Lung (tissue), 12 donors: ENCODE measurements around the gene TMCC1. TPM values are rescaled to one million over a fixed set of nuclear protein-coding genes. Genes with fewer than 3 reads are reported as not detected.

Experiments used
- ATAC-seq: fragments of 200-7000 bp; cut with Tn5 transposase; one replicate; pipeline ENCODE4 v1.9.1; 2020; ENCODE audit warnings: moderate number of reproducible peaks; ENCODE audit not compliant: insufficient read depth, low FRiP score
- DNase-seq, 3 donors: peaks; one replicate each; pipeline ENCODE4 v3.0.0-alpha.2; 2013 to 2017
- H3K27ac ChIP-seq, 2 donors: one replicate each; pipeline ENCODE4 v1.5.1; 2013; ENCODE audit warnings: mild to moderate bottlenecking in 2 of 2, moderate library complexity in 2 of 2, control low read depth in 1 of 2, inconsistent platforms in 1 of 2, low read depth in 1 of 2, low read length in 1 of 2
- H3K27me3 ChIP-seq, 3 donors: one replicate each; pipeline ENCODE4 v1.5.1; 2013; ENCODE audit warnings: low read length in 2 of 3; ENCODE audit not compliant: control insufficient read depth in 3 of 3, insufficient read depth in 3 of 3
- H3K36me3 ChIP-seq, 4 donors: one replicate each; pipeline ENCODE4 v1.5.1; 2013; ENCODE audit warnings: low read length in 4 of 4, mild to moderate bottlenecking in 1 of 4, moderate library complexity in 1 of 4; ENCODE audit not compliant: control insufficient read depth in 4 of 4, insufficient read depth in 4 of 4
- H3K4me1 ChIP-seq, 5 donors: one replicate each; pipeline ENCODE4 v1.5.1; 2013; ENCODE audit warnings: low read length in 5 of 5, mild to moderate bottlenecking in 2 of 5, moderate library complexity in 1 of 5; ENCODE audit not compliant: control insufficient read depth in 5 of 5, insufficient read depth in 5 of 5
- H3K4me3 ChIP-seq: one replicate; pipeline ENCODE4 v1.5.1; 2013; ENCODE audit warnings: mild to moderate bottlenecking, control low read depth, moderate library complexity
- H3K9ac ChIP-seq, 2 donors: one replicate each; pipeline ENCODE4 v1.5.1; 2013; ENCODE audit warnings: low read length in 2 of 2, control low read depth in 1 of 2; ENCODE audit not compliant: insufficient read depth in 1 of 2
- H3K9me3 ChIP-seq, 4 donors: one replicate each; pipeline ENCODE4 v1.5.1; 2013; ENCODE audit warnings: low read length in 3 of 4, mild to moderate bottlenecking in 1 of 4, moderate library complexity in 1 of 4; ENCODE audit not compliant: control insufficient read depth in 4 of 4, insufficient read depth in 3 of 4
- CTCF ChIP-seq: IDR thresholded peaks from 2 replicates; pipeline ENCODE4 v1.5.1; 2012; ENCODE audit warnings: mild to moderate bottlenecking; ENCODE audit errors: control extremely low read depth, extremely low read depth
- WGBS, 2 donors: extraction: QIAGEN DNeasy Blood & Tissue Kit; methylation state at CpG; one replicate each; pipeline ENCODE4 v1.1.7; 2013; 5-methylcytosine and 5-hydroxymethylcytosine counted together
- polyA plus RNA-seq, 2 donors: library from polyadenylated mRNA; stranded (reverse); fragments of 200-250 nt; gene quantifications; one replicate each; pipeline ENCODE4 v1.2.1, GENCODE V29; 2013
- total RNA-seq, 2 donors: library from RNA; depleted of rRNA in 1 of 2; stranded (reverse); fragments of >200 nt in 1 of 2; gene quantifications; one replicate each; pipeline ENCODE4 v1.2.1, GENCODE V29; 2014 to 2021
- donor health status: control.
- donor health status: control.
- donor health status: Bipolar disorder and iron deficiency.
- donor health status: healthy.
- donor health status: DM: yes; HTN: yes; CAD: no.

TMCC1 gene
- total and polyA plus RNA-seq, 4 donors = 8.7 to 39.4 (median 22.8) TPM

DNA sequence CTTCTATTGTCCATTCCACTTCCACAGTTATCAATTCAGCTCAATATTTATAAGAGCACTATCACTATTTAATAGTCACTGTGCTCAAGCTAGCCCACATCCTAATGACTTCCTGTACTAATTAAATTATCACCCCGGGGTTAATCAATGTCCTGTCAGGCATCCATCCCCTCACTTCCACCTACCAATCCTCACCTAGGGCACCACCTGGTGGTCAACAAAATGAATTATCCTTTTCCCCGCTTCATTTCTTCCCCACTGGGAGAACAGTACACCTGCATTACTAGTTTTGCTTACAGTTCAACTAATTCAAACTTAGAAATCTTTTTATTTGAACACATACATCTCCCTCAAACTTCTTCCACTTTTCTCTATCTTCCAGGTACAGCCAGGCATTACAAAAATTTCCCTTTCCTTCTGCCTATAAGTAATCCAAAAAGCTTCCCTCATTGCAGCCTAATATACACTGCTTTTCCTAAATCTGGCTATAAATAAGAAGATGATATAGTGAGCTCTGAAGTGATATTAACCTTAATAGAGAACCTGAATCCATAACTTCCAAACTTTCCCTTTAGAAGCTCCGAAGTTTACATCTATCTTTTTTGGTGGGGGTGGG is 68.5 kb downstream of the TMCC1 start:
- Histone ChIP-seq H3K4me1 (peaks cover 0 to 4% (median 0%) of the 10 kb centered on the region in 5 donors), H3K27ac (no peak overlapping the region), H3K36me3 (peaks cover 0 to 4% (median 2%) of the 10 kb centered on the region in 4 donors), H3K9me3 (no peaks in the 10 kb centered on the region), H3K9ac (no peak overlapping the region), H3K4me3 (no peak overlapping the region), H3K27me3 (no peaks in the 10 kb centered on the region)
- DNase-seq (peak; percentile 24 to 67 (median 44)), ATAC-seq (no peak)
- WGBS, 2 donors = 53 to 54% methylated on average over 3 of the region's 3 CpGs
- TF ChIP-seq CTCF = peak; percentile 39

DNA sequence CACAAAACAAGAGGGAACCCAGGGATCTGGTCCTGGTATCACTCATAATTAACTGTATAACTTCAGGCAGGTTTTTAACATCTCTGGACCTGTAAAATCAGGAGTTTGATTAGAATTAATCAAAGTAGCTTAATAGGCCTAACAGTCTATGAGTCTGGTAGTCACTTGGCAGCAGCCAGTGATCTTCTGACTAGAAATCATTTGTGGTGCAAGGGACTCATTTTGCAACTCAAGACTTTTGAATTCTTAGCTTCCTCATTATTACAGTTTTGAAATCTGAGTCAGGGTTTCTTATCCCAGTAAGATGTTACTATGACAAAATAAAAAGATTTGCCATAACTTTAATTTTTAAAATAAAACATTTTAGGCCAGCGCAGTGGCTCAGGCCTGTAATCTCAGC is 70.8 kb downstream of the TMCC1 start:
- no peak for DNase-seq
- Histone ChIP-seq H3K9me3 (no peaks in the 10 kb centered on the region), H3K9ac (no peak overlapping the region), H3K4me1 (peaks cover 0 to 7% (median 0%) of the 10 kb centered on the region in 5 donors), H3K27me3 (no peaks in the 10 kb centered on the region), H3K4me3 (no peak overlapping the region), H3K36me3 (peaks cover 0 to 3% (median under 1%) of the 10 kb centered on the region in 4 donors), H3K27ac (no peak overlapping the region)
- ATAC-seq = no peak
- no peak for TF ChIP-seq CTCF
- WGBS, 2 donors = 92% methylated on average over 1 of the region's 1 CpG

- Histone ChIP-seq H3K9me3 (no peaks in the 10 kb centered on the region), H3K36me3 (peaks cover 0 to 3% (median 0%) of the 10 kb centered on the region in 4 donors), H3K4me1 (peaks cover 0 to 7% (median 0%) of the 10 kb centered on the region in 5 donors), H3K9ac (no peak overlapping the region), H3K27ac (no peak overlapping the region), H3K4me3 (no peak overlapping the region), H3K27me3 (no peaks in the 10 kb centered on the region)
- 85 to 97% methylated on average over 1 of the region's 1 CpG for WGBS, 2 donors
- no peak for DNase-seq
- no peak for ATAC-seq
- TF ChIP-seq CTCF = no peak
Measured at GRCh38 chr3:129822241-129822640, 71.3 kb downstream of the TMCC1 start.

DNA sequence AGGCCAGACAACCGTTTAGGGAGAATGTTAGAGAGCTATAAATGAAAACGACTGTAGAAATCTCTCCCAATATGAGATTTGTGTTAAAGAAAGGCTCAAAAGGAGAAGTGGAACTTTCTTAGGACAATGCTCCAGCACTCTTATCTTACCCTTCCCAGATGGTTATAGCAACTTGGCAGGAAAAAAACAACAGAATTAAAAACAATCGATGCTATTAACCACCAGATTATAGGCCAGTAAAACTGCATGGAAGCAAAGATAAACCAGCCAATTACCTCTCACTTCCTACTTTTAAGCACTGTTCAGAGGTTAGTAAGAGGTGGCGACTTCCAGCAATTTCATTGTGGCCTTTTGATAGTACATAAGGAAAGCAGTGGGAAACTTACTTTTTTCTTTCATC is 72.9 kb downstream of the TMCC1 start:
- ATAC-seq = no peak
- Histone ChIP-seq H3K27me3 (no peaks in the 10 kb centered on the region), H3K4me3 (no peak overlapping the region), H3K9ac (no peak overlapping the region), H3K4me1 (peaks cover 0 to 7% (median 0%) of the 10 kb centered on the region in 5 donors), H3K36me3 (peaks cover 0 to 7% (median 2%) of the 10 kb centered on the region in 4 donors), H3K9me3 (no peaks in the 10 kb centered on the region), H3K27ac (no peak overlapping the region)
- DNase-seq = no peak
- 29 to 46% methylated on average over 4 of the region's 4 CpGs for WGBS, 2 donors
- no peak for TF ChIP-seq CTCF
